NCI-H460 (cell line): ENCODE results near the gene EFNA2. TPM values are rescaled to one million over a fixed set of nuclear protein-coding genes. Genes with fewer than 3 reads are reported as not detected.
A peak's percentile ranks its signal among the peaks of the same experiment; 100 is the strongest.

Experiments
- DNase-seq: peaks from one replicate; pipeline ENCODE4 v3.0.0-alpha.2; 2016; ENCODE audit warnings: low read depth; ENCODE audit errors: extremely low read depth
- total RNA-seq: library from RNA; depleted of rRNA; stranded (reverse); fragments of >200 nt; shearing (Covaris generic); gene quantifications from 2 replicates; pipeline ENCODE4 v1.2.3, GENCODE V29; 2014

EFNA2 gene
- total RNA-seq, 1 experiment from 2014 or later, result 0.62 TPM

GRCh38 chr19:1248786-1249297, 36.8 kb upstream of the EFNA2 start:
- DNase-seq, result peak; percentile 70

- peak; percentile 90 for DNase-seq
These were observed 36.2 kb upstream of the EFNA2 start for GRCh38 chr19:1249298-1249989.

- no peak for DNase-seq
These were observed 35.7 kb upstream of the EFNA2 start for GRCh38 chr19:1249990-1250436.

- DNase-seq, result no peak
These were observed 35.0 kb upstream of the EFNA2 start for GRCh38 chr19:1250437-1251260.

GRCh38 chr19:1251330-1252220, 34.1 kb upstream of the EFNA2 start:
- no peak for DNase-seq

- DNase-seq, result peak; percentile 78
These were observed 33.4 kb upstream of the EFNA2 start for GRCh38 chr19:1252221-1252820.

GRCh38 chr19:1252821-1253513, 32.7 kb upstream of the EFNA2 start:
- peak; percentile 93 for DNase-seq

- no peak for DNase-seq
These were observed 32.1 kb upstream of the EFNA2 start for GRCh38 chr19:1253514-1254080.

GRCh38 chr19:1254081-1254527, 31.6 kb upstream of the EFNA2 start:
- no peak for DNase-seq

- DNase-seq, result no peak
These were observed 31.0 kb upstream of the EFNA2 start for GRCh38 chr19:1254530-1255185.

- no peak for DNase-seq
These were observed 30.2 kb upstream of the EFNA2 start for GRCh38 chr19:1255186-1256161.

GRCh38 chr19:1256646-1257474, 28.8 kb upstream of the EFNA2 start:
- no peak for DNase-seq

GRCh38 chr19:1257475-1258162, 28.1 kb upstream of the EFNA2 start:
- no peak for DNase-seq

GRCh38 chr19:1258163-1258492, 27.5 kb upstream of the EFNA2 start:
- DNase-seq, result no peak

GRCh38 chr19:1258707-1259205, 26.9 kb upstream of the EFNA2 start:
- no peak for DNase-seq
